Measurements from ENCODE around the gene DAZL.

GRCh38 chr3:16609927-16610580, 4.8 kb upstream of the DAZL start:
- TF ChIP-seq, protein P1, sequence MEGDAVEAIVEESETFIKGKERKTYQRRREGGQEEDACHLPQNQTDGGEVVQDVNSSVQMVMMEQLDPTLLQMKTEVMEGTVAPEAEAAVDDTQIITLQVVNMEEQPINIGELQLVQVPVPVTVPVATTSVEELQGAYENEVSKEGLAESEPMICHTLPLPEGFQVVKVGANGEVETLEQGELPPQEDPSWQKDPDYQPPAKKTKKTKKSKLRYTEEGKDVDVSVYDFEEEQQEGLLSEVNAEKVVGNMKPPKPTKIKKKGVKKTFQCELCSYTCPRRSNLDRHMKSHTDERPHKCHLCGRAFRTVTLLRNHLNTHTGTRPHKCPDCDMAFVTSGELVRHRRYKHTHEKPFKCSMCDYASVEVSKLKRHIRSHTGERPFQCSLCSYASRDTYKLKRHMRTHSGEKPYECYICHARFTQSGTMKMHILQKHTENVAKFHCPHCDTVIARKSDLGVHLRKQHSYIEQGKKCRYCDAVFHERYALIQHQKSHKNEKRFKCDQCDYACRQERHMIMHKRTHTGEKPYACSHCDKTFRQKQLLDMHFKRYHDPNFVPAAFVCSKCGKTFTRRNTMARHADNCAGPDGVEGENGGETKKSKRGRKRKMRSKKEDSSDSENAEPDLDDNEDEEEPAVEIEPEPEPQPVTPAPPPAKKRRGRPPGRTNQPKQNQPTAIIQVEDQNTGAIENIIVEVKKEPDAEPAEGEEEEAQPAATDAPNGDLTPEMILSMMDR (conservative IDR thresholded peaks at IDR 0.05): no peak
- no peak for TF ChIP-seq EZH2 (IDR thresholded peaks at IDR 0.05; ENCODE audit: low read depth)

Measured in PC-9 (cell line).